GM18526 (cell line): Measurements from ENCODE around the gene PROX1.

Experiments used
- POLR2A ChIP-seq: IDR thresholded peaks from 3 replicates; pipeline ENCODE4 v1.6.1; 2011; ENCODE audit not compliant: insufficient read length; ENCODE audit errors: extremely low read depth

Gene PROX1

DNA sequence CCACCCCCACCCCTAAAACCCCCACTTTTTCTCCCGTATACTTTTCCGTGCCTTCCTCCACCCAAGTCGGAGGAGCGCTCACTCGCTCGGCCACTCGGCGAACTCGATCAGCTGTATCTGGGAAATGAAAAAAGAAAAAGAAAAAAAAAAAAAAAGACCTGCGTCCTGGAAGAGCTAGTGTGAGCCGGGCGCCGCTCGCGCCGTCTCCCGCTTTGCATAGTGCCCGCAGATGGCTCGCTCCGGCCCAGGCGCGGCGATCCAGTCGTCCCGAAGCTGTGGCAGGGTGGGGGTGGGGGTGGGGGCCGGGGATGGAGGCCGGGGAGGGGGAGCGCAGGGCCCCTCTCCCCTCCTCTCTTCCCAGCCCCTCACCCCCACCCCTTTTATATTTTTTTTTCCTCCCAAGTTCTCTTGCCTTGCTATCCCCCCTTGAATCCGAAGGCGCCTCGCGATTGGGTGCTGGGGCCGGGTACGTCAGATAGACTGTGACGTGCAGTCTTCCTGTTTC is 299 bp upstream of the PROX1 start:
- TF ChIP-seq POLR2A: no peak

- no peak for TF ChIP-seq POLR2A
Measured at GRCh38 chr1:213988507-213989001, 781 bp downstream of the PROX1 start.

DNA sequence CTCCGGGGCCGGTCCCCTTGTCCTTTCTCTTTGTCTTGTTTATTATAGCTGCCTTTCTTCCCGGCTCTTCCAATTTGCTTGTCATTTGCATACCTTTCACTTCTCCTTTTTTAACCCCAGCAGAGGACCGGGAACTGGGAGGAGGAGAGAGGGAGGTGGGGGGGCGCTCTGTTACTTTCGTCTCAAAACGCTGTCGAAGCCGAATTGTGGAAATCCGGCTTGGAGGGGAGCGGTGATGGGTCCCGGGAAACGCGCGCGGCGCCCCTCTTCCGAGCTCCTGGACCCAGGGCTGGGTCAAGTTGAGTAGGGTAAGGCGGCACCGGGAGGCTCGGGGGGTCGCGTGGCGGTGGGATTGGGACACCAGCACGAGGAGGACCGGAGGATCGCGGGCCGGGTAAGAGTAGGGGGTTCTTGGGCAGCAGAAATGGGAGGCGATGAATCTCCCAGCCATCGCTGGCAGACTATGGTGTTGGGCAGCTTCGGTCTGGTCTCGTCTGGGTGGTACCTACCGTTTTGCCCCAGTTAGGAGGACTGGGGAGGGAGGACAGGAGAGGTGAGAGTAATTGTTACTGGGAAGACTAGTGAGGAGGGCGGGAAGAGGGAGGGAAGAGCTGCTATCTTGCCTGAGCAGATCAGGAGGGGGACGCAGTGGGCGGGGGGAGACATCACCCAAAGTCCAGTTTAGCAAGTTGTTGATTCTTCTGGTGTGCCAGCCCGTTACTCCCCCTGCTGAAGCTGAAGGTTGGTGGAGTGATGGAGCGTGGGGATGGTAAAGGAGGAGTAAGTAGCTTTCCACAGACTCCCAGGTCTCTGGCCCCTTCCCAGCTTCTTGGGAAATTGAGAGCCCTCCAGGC is 1.5 kb downstream of the PROX1 start:
- TF ChIP-seq POLR2A: no peak

DNA sequence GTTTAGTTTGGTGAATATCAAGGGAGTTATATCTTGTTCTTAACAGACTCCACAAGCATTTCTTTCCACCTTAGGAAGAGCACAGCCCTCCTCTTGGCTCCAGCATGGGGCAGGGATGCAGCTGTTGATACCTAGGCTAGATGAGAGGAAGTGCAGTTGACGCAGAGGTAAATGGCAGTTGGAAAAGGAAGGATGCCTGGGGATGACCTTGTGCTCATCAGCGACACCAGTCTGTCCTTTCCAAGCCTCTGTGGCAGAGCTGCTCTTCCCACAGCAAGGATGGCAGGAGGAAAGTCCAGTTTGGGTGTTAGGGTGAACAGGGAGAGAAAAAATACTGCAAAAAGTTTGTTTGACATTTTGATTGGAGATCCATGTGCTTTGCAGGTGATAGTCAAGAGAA is 6.2 kb downstream of the PROX1 start:
- no peak for TF ChIP-seq POLR2A

DNA sequence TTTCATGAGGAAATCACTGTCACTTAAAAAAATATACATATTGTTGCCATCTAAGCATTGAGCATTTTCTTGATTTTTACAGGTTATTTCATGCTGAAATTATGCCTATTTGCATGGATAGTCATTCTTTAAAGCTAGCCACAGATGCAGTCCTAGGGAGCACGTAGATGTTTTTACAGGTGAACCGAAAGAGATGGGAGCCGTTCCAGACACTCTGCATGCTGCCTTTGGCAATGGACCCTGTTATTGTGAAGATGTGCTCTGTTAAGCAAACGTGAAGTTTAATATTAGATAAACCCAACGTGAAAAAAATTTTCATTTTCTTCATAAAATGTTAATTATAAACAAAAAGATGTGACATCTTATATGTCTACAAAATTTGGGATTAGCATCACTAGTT is 7.1 kb downstream of the PROX1 start:
- TF ChIP-seq POLR2A: no peak

- no peak for TF ChIP-seq POLR2A
Measured at GRCh38 chr1:213995603-213996002, 7.8 kb downstream of the PROX1 start.

- no peak for TF ChIP-seq POLR2A
Measured at GRCh38 chr1:213996320-213997037, 8.7 kb downstream of the PROX1 start.

GRCh38 chr1:213997038-213997771 is 9.4 kb downstream of the PROX1 start:
- TF ChIP-seq POLR2A: no peak

GRCh38 chr1:213997772-213998107 is 10.0 kb downstream of the PROX1 start:
- no peak for TF ChIP-seq POLR2A

GRCh38 chr1:213998785-213999184 is 11.0 kb downstream of the PROX1 start:
- TF ChIP-seq POLR2A: no peak

DNA sequence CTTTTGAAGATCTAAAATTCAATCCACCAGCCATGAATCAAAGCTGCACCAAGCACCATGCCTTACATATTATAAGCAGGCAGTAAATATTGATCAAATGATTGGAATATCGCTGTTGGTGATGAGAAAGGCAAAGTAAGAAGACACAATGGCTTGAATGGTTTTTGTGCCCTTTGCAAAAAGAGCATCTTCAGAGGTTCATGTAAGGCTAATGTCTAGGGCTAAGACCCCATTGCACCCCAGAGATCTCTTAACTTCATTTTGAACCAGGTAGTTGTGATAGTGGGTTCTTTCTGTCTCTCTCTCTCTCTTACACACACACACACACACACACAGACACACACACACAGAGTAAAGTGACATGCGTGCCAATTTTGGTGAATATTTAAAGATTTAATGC is 12.0 kb downstream of the PROX1 start:
- TF ChIP-seq POLR2A: no peak

DNA sequence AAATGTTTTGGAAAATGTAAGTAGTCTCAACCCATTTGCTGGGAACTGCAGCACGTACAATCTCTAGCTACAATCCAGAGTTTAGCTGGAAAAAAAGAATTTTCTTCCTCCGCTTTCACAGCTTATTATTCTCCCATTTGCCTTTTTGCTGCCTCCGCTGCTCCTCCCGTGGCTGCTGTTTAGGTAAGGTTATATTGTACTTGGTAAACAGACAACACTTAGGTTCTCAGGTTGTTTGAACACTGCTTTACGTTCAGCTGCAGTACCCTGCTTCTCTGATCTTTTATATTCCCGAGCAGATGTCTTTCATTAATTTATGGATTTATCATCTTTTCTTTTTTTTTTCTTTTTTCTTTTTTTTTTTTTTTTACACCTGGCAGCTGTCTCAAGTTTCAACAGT is 14.3 kb downstream of the PROX1 start:
- no peak for TF ChIP-seq POLR2A

DNA sequence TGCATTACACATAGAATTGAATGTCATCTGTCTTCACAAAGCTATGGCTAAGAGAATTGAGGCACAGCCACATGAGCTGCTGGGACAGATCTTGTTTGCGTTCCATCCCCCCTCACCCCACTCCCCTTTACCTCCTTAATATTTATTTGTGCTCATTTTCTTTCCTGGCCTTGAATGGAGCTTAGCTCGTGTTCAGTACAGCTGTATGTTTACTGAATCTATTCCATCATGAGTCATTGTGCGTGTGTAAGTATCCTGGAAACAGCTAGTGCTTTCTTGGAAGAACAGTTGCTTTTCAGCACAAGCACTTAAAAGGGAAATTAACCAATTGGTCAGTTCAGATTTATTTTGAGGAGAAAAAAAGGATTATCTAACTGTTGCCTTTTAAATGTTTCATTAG is 14.7 kb downstream of the PROX1 start:
- no peak for TF ChIP-seq POLR2A

- no peak for TF ChIP-seq POLR2A
Measured at GRCh38 chr1:214003233-214003632, 15.5 kb downstream of the PROX1 start.

- TF ChIP-seq POLR2A: no peak
Measured at GRCh38 chr1:214004014-214004413, 16.2 kb downstream of the PROX1 start.
